Neural cell (in vitro differentiated cells): ENCODE results near the gene C17orf100.

ENCODE experiments used
- EP300 ChIP-seq: fragments of 450-650 bp; conservative IDR thresholded peaks from 2 replicates; pipeline ENCODE4 v1.6.1; 2014; ENCODE audit warnings: antibody characterized with exemption, mild to moderate bottlenecking, moderate library complexity; ENCODE audit not compliant: poor library complexity, severe bottlenecking
- EZH2 ChIP-seq: fragments of 200-600, 300-800 bp; shearing (Covaris generic), sonication (generic); IDR thresholded peaks from 2 replicates; pipeline ENCODE4 v1.6.1; 2014; ENCODE audit warnings: antibody characterized with exemption, low read length, borderline replicate concordance, mild to moderate bottlenecking; ENCODE audit not compliant: insufficient read depth, poor library complexity, severe bottlenecking
- MXI1 ChIP-seq: fragments of 450-650 bp; conservative IDR thresholded peaks from 2 replicates; pipeline ENCODE4 v1.6.1; 2014; ENCODE audit warnings: antibody characterized with exemption, mild to moderate bottlenecking; ENCODE audit not compliant: poor library complexity, severe bottlenecking
- POLR2AphosphoS5 ChIP-seq: IDR thresholded peaks from 2 replicates; pipeline ENCODE4 v1.6.1; 2012
- RAD21 ChIP-seq: fragments of 450-650 bp; conservative IDR thresholded peaks from 2 replicates; pipeline ENCODE4 v1.6.1; 2014; ENCODE audit warnings: antibody characterized with exemption, mild to moderate bottlenecking, moderate library complexity
- SMC3 ChIP-seq: fragments of 450-650 bp; conservative IDR thresholded peaks from 2 replicates; pipeline ENCODE4 v1.6.1; 2014; ENCODE audit warnings: antibody characterized with exemption, mild to moderate bottlenecking, moderate library complexity; ENCODE audit not compliant: poor library complexity
- TF ChIP-seq, protein P1 (sequence below): fragments of 450-650 bp; IDR thresholded peaks from 2 replicates; pipeline ENCODE4 v1.5.1; 2014; ENCODE audit warnings: antibody characterized with exemption, mild to moderate bottlenecking, moderate library complexity; ENCODE audit not compliant: poor library complexity, severe bottlenecking
- TF ChIP-seq, protein P2 (sequence below): IDR thresholded peaks from 2 replicates; pipeline ENCODE4 v1.6.1; 2012; ENCODE audit warnings: borderline replicate concordance

DNA sequence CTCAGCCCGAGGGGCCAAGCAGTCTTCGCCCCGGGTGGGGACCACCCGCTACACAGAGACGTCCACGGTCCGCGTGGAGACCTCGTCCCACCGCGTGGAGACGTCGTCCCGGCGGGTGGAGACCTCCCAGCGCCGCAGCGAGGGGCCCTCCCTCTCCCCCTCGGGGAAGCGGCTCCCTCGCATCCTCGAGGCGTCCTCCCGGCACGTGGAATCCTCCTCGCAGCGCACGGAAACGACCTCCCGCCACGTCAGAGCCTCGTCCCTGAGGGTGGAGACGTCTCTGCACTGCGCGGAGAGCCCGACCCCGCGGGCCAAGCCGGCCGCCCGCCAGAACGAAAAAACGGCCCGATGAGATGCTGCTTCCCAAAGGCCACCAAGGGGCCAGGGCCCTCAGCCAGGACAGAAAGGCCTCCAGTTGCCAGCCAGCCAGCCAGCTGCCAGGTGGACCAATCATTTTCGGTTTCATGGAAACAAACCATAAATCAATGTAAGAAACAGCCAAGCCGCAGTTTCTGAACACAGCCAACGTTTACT, 424 bp downstream of the C17orf100 start:
- TF ChIP-seq EZH2 (no peak), POLR2AphosphoS5 (no peak), EP300 (no peak), MXI1 (no peak), RAD21 (no peak), SMC3 (no peak)
- TF ChIP-seq, protein P1, sequence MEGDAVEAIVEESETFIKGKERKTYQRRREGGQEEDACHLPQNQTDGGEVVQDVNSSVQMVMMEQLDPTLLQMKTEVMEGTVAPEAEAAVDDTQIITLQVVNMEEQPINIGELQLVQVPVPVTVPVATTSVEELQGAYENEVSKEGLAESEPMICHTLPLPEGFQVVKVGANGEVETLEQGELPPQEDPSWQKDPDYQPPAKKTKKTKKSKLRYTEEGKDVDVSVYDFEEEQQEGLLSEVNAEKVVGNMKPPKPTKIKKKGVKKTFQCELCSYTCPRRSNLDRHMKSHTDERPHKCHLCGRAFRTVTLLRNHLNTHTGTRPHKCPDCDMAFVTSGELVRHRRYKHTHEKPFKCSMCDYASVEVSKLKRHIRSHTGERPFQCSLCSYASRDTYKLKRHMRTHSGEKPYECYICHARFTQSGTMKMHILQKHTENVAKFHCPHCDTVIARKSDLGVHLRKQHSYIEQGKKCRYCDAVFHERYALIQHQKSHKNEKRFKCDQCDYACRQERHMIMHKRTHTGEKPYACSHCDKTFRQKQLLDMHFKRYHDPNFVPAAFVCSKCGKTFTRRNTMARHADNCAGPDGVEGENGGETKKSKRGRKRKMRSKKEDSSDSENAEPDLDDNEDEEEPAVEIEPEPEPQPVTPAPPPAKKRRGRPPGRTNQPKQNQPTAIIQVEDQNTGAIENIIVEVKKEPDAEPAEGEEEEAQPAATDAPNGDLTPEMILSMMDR, result no peak
- TF ChIP-seq, protein P2, sequence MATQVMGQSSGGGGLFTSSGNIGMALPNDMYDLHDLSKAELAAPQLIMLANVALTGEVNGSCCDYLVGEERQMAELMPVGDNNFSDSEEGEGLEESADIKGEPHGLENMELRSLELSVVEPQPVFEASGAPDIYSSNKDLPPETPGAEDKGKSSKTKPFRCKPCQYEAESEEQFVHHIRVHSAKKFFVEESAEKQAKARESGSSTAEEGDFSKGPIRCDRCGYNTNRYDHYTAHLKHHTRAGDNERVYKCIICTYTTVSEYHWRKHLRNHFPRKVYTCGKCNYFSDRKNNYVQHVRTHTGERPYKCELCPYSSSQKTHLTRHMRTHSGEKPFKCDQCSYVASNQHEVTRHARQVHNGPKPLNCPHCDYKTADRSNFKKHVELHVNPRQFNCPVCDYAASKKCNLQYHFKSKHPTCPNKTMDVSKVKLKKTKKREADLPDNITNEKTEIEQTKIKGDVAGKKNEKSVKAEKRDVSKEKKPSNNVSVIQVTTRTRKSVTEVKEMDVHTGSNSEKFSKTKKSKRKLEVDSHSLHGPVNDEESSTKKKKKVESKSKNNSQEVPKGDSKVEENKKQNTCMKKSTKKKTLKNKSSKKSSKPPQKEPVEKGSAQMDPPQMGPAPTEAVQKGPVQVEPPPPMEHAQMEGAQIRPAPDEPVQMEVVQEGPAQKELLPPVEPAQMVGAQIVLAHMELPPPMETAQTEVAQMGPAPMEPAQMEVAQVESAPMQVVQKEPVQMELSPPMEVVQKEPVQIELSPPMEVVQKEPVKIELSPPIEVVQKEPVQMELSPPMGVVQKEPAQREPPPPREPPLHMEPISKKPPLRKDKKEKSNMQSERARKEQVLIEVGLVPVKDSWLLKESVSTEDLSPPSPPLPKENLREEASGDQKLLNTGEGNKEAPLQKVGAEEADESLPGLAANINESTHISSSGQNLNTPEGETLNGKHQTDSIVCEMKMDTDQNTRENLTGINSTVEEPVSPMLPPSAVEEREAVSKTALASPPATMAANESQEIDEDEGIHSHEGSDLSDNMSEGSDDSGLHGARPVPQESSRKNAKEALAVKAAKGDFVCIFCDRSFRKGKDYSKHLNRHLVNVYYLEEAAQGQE, result no peak
